Parathyroid adenoma (tissue), 2 donors: Measurements from ENCODE around the gene TMEM54.

Experiments used
- H2AFZ ChIP-seq: fragments of 300-600 bp; sonication (generic); one replicate; pipeline ENCODE4 v1.7.0; 2017; ENCODE audit warnings: antibody characterized with exemption, mild to moderate bottlenecking
- H3K27ac ChIP-seq: fragments of 300-600 bp; sonication (generic); one replicate; pipeline ENCODE4 v1.7.0; 2017
- H3K27me3 ChIP-seq: fragments of 300-600 bp; sonication (generic); one replicate; pipeline ENCODE4 v1.7.0; 2017; ENCODE audit warnings: low read length; ENCODE audit not compliant: control insufficient read depth, insufficient read depth
- H3K36me3 ChIP-seq: fragments of 300-600 bp; sonication (generic); one replicate; pipeline ENCODE4 v1.7.0; 2017; ENCODE audit warnings: low read length; ENCODE audit not compliant: control insufficient read depth, insufficient read depth
- H3K4me1 ChIP-seq: fragments of 300-600 bp; sonication (generic); one replicate; pipeline ENCODE4 v1.7.0; 2017; ENCODE audit warnings: control low read depth
- H3K4me2 ChIP-seq: fragments of 300-600 bp; sonication (generic); one replicate; pipeline ENCODE4 v1.7.0; 2017; ENCODE audit warnings: low read length
- H3K4me3 ChIP-seq: fragments of 300-600 bp; sonication (generic); one replicate; pipeline ENCODE4 v1.7.0; 2017; ENCODE audit warnings: low read depth, low read length
- H3K79me2 ChIP-seq: fragments of 300-600 bp; sonication (generic); one replicate; pipeline ENCODE4 v1.7.0; 2017; ENCODE audit warnings: control low read depth
- H3K9ac ChIP-seq: fragments of 300-600 bp; sonication (generic); one replicate; pipeline ENCODE4 v1.7.0; 2017; ENCODE audit warnings: mild to moderate bottlenecking
- H3K9me3 ChIP-seq: fragments of 300-600 bp; sonication (generic); one replicate; pipeline ENCODE4 v1.7.0; 2017; ENCODE audit warnings: low read length; ENCODE audit not compliant: control insufficient read depth
- TF ChIP-seq, protein P1 (sequence below): fragments of 300-600 bp; sonication (generic); IDR thresholded peaks from one replicate; pipeline ENCODE4 v1.7.0; 2017; ENCODE audit warnings: antibody characterized with exemption, mild to moderate bottlenecking
- donor health status: primary hyperparathyroidism.

Gene TMEM54

DNA sequence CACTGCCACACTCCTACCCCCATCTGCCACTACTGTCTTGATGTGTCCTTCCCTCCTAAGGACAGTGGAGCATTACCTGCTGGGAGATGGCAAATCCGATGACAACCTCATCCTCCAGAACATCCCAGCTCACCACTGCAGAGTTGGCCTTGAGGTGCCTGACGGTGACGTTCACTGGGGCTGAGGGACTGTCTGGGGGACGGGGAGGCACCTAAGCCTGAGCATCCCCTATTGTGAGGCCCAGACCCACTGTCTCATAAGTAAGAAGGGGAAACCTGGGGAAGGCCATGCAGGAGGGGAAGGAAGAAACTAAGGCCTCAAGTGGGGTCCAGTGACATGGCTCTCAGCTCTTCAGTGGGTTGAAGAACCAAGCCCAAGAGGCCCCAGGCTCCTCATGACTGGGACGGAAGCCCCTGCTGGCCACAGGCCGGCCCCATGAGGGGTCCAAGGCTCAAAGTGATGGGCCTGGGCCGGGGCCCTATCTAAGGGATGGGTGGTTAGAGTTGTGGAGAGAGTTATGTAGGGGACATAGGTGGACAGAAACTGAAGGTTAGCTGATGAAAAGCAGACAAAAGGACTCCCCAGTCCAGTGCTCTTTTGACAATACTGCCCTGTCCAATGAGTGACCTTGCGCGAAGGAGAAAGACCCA lies 32.3 kb downstream of the TMEM54 start:
- Histone ChIP-seq H3K79me2 (no peaks in the 10 kb centered on the region), H3K9ac (no peak overlapping the region), H3K9me3 (no peaks in the 10 kb centered on the region), H3K36me3 (no peaks in the 10 kb centered on the region), H3K4me2 (no peak overlapping the region), H2AFZ (no peak overlapping the region), H3K4me1 (no peaks in the 10 kb centered on the region), H3K27ac (no peak overlapping the region), H3K4me3 (no peak overlapping the region), H3K27me3 (no peaks in the 10 kb centered on the region)
- TF ChIP-seq, protein P1, sequence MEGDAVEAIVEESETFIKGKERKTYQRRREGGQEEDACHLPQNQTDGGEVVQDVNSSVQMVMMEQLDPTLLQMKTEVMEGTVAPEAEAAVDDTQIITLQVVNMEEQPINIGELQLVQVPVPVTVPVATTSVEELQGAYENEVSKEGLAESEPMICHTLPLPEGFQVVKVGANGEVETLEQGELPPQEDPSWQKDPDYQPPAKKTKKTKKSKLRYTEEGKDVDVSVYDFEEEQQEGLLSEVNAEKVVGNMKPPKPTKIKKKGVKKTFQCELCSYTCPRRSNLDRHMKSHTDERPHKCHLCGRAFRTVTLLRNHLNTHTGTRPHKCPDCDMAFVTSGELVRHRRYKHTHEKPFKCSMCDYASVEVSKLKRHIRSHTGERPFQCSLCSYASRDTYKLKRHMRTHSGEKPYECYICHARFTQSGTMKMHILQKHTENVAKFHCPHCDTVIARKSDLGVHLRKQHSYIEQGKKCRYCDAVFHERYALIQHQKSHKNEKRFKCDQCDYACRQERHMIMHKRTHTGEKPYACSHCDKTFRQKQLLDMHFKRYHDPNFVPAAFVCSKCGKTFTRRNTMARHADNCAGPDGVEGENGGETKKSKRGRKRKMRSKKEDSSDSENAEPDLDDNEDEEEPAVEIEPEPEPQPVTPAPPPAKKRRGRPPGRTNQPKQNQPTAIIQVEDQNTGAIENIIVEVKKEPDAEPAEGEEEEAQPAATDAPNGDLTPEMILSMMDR = no peak

DNA sequence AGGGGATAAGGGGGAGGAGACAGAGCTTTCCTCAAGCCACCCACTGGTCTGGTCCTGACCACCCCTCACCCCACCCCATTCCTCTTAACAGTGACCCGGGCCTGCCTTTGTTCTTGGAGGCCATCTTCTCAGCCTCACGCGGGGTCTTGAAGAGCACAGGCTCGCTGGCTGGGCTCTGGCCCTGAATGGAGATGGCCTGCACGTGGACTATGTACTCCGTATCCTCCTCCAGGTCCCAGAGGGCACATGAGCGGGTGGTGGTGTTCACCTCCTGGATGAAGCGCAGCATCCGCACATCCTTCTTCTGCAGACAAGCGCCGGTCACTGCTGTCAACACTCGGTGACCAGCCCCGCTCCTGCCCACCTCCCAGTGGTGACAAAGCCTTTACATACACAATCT lies 33.1 kb downstream of the TMEM54 start:
- no peak overlapping the region for H2AFZ ChIP-seq
- H3K9ac ChIP-seq = no peak overlapping the region
- no peak overlapping the region for H3K4me3 ChIP-seq
- H3K79me2 ChIP-seq = no peaks in the 10 kb centered on the region
- H3K36me3 ChIP-seq = no peaks in the 10 kb centered on the region
- H3K27ac ChIP-seq = no peak overlapping the region
- TF ChIP-seq, protein P1 = no peak
- no peaks in the 10 kb centered on the region for H3K27me3 ChIP-seq
- H3K4me1 ChIP-seq = peaks cover 5% of the 10 kb centered on the region
- H3K4me2 ChIP-seq = no peak overlapping the region
- H3K9me3 ChIP-seq = no peaks in the 10 kb centered on the region

DNA sequence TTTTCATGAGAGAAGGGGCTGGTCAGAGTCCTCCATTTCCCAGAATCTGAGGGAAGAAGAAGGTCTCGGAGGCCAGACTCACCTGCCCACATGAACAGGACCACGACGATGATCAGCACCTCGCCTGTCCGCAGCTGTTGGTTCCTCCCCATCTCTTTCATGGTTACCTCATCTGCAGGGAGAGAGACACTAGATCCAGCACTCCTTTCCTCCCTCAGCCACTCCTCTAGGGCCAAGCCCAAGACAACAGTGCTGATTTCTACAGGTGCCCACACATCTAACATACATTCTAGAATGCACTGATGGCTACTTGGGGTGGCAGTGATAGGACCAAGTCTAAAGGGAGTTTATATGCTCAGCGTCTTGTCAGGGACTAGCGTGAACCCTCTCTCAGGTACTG lies 33.5 kb downstream of the TMEM54 start:
- Histone ChIP-seq H3K4me3 (no peak overlapping the region), H3K79me2 (no peaks in the 10 kb centered on the region), H3K4me2 (no peak overlapping the region), H3K4me1 (peaks cover 5% of the 10 kb centered on the region), H3K9ac (no peak overlapping the region), H2AFZ (no peak overlapping the region), H3K27ac (no peak overlapping the region), H3K36me3 (no peaks in the 10 kb centered on the region), H3K27me3 (no peaks in the 10 kb centered on the region), H3K9me3 (no peaks in the 10 kb centered on the region)
- TF ChIP-seq, protein P1 = no peak

DNA sequence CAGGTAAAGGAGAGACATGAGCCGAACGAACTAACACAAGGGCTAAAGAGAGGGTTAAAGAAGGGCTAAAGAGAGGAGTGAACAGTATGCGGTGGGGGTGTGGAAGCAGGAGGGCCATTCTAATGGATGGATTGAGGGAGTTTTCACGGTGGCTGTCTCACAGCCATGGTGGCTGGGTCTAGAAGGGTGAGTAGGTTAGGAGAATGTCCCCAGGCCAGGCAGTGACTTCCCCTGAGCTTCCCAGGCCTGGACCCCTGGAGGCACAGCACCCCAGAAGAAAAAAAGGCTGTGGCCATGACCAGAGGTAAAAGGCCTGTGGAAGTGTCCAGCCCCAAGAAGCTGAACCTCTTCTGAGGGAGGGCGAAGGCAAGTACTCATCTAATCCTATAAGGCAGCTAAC lies 34.0 kb downstream of the TMEM54 start:
- Histone ChIP-seq H3K4me2 (no peak overlapping the region), H3K9me3 (no peaks in the 10 kb centered on the region), H3K4me3 (no peak overlapping the region), H2AFZ (no peak overlapping the region), H3K36me3 (no peaks in the 10 kb centered on the region), H3K27me3 (no peaks in the 10 kb centered on the region), H3K27ac (no peak overlapping the region), H3K79me2 (no peaks in the 10 kb centered on the region), H3K4me1 (peaks cover 5% of the 10 kb centered on the region), H3K9ac (no peak overlapping the region)
- TF ChIP-seq, protein P1 = no peak
